Panc1 (cell line): ENCODE measurements around the gene IQCH.

Source experiments
- CTCF ChIP-seq: fragments of 450-650 bp; IDR thresholded peaks from 2 replicates; pipeline ENCODE4 v1.5.1; 2017; ENCODE audit warnings: mild to moderate bottlenecking
- REST ChIP-seq, 2 experiments: IDR thresholded peaks; 2 replicates each; pipeline ENCODE4 v1.6.1; 2011 to 2012; ENCODE audit warnings: low read depth in 2 of 2, control low read depth in 1 of 2, low read length in 1 of 2, mild to moderate bottlenecking in 1 of 2, moderate library complexity in 1 of 2; ENCODE audit not compliant: insufficient read depth in 1 of 2

- TF ChIP-seq REST (IDR thresholded peaks at IDR 0.05; ENCODE audit: insufficient read depth in 1 of 2, low read depth in 2 of 2, low read length in 1 of 2) (no peak), CTCF (no peak)
Observed at GRCh38 chr15:67512140-67512539, 257.6 kb downstream of the IQCH start.
